NCI-H524 (cell line): ENCODE data around the gene CCNG1.

Experiments
- DNase-seq, 2 experiments: peaks; one replicate each; lab custom pipeline; 2025; lab: John Stamatoyannopoulos, UW

CCNG1 gene

DNA sequence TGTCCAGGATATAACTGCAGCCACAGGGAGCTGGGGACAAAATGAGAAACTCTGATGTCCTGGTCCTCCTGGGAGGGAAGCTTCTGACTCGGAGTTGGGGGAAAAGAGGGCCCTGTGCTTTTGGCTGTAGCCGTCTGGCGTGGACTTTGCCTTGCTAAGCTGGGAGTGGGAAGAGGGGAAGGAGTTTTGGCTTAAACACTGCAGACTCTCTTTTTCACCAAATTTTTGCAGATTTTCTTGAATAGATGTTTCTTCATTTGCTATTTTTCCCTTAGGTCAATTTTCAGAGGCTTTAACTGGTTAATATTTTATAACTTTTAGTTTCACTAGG, 52.3 kb downstream of the CCNG1 start:
- no peak for DNase-seq
